ENCODE measurements around the gene MFSD6L. TPM values are rescaled to one million over a fixed set of nuclear protein-coding genes. Genes with fewer than 3 reads are reported as not detected.

MFSD6L gene
- polyA plus RNA-seq, 3 donors = 0.08 to 0.37 TPM; not detected in 1

DNA sequence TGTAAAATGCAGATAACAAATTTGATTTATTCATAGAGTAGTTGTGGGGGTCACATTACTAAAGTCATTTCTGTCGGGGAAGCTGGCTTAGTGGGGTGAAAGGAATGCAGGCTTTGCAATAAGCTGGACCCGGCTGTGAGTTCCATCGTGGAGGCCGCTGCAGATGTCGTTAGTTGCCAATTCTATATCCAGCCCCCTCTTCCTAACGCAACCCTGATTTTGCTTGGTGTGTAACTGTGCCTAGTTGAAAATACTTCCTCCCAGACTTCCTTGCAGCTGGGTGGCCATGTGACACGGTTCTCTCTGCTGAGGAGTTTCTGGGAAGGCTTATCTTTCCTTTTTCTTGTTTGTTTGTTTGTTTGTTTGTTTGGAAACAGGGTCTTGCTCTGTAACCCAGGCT lies 4.5 kb downstream of the MFSD6L start:
- peaks cover 41 to 54% of the 10 kb centered on the region in 2 donors for H3K4me1 ChIP-seq (ENCODE audit: control insufficient read depth in 1 of 2, insufficient read depth in 2 of 2, low read length in 2 of 2)
- Mint-ChIP-seq H3K4me3 (no peak overlapping the region), H3K27ac (peak overlapping the region; percentile 74 to 91 (median 87)), H3K27me3 (ENCODE audit: low read depth in 3 of 3) (peaks cover 0 to 6% (median 0%) of the 10 kb centered on the region in 3 donors), H3K36me3 (peaks cover 27 to 36% of the 10 kb centered on the region in 2 donors), H3K9me3 (peaks cover 0 to 15% (median 9%) of the 10 kb centered on the region in 7 donors), H3K4me1 (peaks cover 46% of the 10 kb centered on the region)
- intact Hi-C loops (cut with micrococcal nuclease) = loop anchor here in 1 of 2 donors (5.0 kb wide), 1 partner anchor 47 kb away; no protein-coding TSS in a partner anchor
- peak overlapping the region; percentile 56 for H2AFZ ChIP-seq (ENCODE audit: insufficient read depth, low read depth, low read length, poor library complexity, severe bottlenecking)
- H3K9me3 ChIP-seq (replicated peaks in 1 of 2; ENCODE audit: control insufficient read depth in 1 of 2, insufficient read depth in 1 of 2, low read length in 2 of 2) = peaks cover 3 to 6% of the 10 kb centered on the region in 2 donors
- DNase-seq = peak in 2 of 3 donors; percentile 20 to 26
- no peaks in the 10 kb centered on the region for H3K79me2 ChIP-seq (ENCODE audit: insufficient read depth, low read length)
- no peak overlapping the region for H3K9ac ChIP-seq (ENCODE audit: insufficient read depth, low read length, poor library complexity, severe bottlenecking)
- TF ChIP-seq, protein P1, sequence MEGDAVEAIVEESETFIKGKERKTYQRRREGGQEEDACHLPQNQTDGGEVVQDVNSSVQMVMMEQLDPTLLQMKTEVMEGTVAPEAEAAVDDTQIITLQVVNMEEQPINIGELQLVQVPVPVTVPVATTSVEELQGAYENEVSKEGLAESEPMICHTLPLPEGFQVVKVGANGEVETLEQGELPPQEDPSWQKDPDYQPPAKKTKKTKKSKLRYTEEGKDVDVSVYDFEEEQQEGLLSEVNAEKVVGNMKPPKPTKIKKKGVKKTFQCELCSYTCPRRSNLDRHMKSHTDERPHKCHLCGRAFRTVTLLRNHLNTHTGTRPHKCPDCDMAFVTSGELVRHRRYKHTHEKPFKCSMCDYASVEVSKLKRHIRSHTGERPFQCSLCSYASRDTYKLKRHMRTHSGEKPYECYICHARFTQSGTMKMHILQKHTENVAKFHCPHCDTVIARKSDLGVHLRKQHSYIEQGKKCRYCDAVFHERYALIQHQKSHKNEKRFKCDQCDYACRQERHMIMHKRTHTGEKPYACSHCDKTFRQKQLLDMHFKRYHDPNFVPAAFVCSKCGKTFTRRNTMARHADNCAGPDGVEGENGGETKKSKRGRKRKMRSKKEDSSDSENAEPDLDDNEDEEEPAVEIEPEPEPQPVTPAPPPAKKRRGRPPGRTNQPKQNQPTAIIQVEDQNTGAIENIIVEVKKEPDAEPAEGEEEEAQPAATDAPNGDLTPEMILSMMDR (IDR thresholded peaks at IDR 0.05) = no peak
- no peaks in the 10 kb centered on the region for H3K27me3 ChIP-seq (ENCODE audit: control insufficient read depth in 2 of 2, insufficient read depth in 2 of 2, low read length in 2 of 2)
- no peaks in the 10 kb centered on the region for H4K20me1 ChIP-seq (ENCODE audit: insufficient read depth, low read length)
- WGBS (ENCODE audit: insufficient coverage) = no CpG with 5 or more reads among the region's 7 CpGs
- H3K27ac ChIP-seq (ENCODE audit: low read depth in 1 of 2, low read length in 2 of 2) = peak overlapping the region; percentile 52 to 82
- H3K4me3 ChIP-seq (replicated peaks in 1 of 3; ENCODE audit: low read depth in 2 of 3, low read length in 3 of 3) = peak overlapping the region in 1 of 3 experiments; percentile 36
- peaks cover 10 to 20% of the 10 kb centered on the region in 2 donors for H3K36me3 ChIP-seq (replicated peaks in 1 of 2; ENCODE audit: control insufficient read depth in 1 of 2, insufficient read depth in 2 of 2, low read length in 2 of 2)
- peak overlapping the region; percentile 47 for H3K4me2 ChIP-seq (replicated peaks; ENCODE audit: extremely low read depth, low read length, poor library complexity, severe bottlenecking)

DNA sequence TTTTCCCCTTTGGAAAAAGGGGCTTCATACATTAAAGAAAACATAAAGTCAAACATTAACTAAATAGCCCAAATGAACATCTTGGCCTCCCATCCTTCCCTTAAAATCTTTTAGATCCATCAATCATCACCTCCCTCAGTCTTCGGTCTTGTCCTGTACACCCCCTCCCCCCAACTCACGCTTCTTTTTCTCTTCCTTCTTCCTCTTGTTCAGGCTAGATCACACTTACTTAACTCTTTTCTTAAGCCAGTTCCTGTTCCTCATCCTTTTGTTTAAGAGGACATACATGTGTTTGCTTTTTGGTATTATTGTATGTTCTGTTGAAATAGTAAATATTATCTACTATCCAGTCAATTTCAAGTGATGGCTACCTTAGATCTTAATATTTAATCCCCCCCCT lies 5.5 kb downstream of the MFSD6L start:
- Histone ChIP-seq H3K79me2 (ENCODE audit: insufficient read depth, low read length) (no peaks in the 10 kb centered on the region), H3K36me3 (replicated peaks in 1 of 2; ENCODE audit: control insufficient read depth in 1 of 2, insufficient read depth in 2 of 2, low read length in 2 of 2) (peaks cover 10 to 19% of the 10 kb centered on the region in 2 donors), H3K4me2 (replicated peaks; ENCODE audit: extremely low read depth, low read length, poor library complexity, severe bottlenecking) (peak overlapping the region; percentile 47), H3K9ac (ENCODE audit: insufficient read depth, low read length, poor library complexity, severe bottlenecking) (peak overlapping the region; percentile 13), H4K20me1 (ENCODE audit: insufficient read depth, low read length) (no peaks in the 10 kb centered on the region), H3K4me3 (replicated peaks in 1 of 3; ENCODE audit: low read depth in 2 of 3, low read length in 3 of 3) (peak overlapping the region in 1 of 3 experiments; percentile 36), H3K27me3 (ENCODE audit: control insufficient read depth in 2 of 2, insufficient read depth in 2 of 2, low read length in 2 of 2) (no peaks in the 10 kb centered on the region), H3K9me3 (replicated peaks in 1 of 2; ENCODE audit: control insufficient read depth in 1 of 2, insufficient read depth in 1 of 2, low read length in 2 of 2) (peaks cover 3 to 6% of the 10 kb centered on the region in 2 donors), H2AFZ (ENCODE audit: insufficient read depth, low read depth, low read length, poor library complexity, severe bottlenecking) (peak overlapping the region; percentile 42), H3K27ac (ENCODE audit: low read depth in 1 of 2, low read length in 2 of 2) (peak overlapping the region; percentile 52 to 82), H3K4me1 (ENCODE audit: control insufficient read depth in 1 of 2, insufficient read depth in 2 of 2, low read length in 2 of 2) (peaks cover 41 to 56% of the 10 kb centered on the region in 2 donors)
- H3K4me1 Mint-ChIP-seq = peaks cover 48% of the 10 kb centered on the region
- intact Hi-C loops (cut with micrococcal nuclease) = loop anchor here in 1 of 2 donors (2.0 to 5.0 kb wide), 2 partner anchors 13 to 46 kb away; no protein-coding TSS in a partner anchor
- peaks cover 0 to 15% (median 9%) of the 10 kb centered on the region in 7 donors for H3K9me3 Mint-ChIP-seq
- TF ChIP-seq, protein P1 (IDR thresholded peaks at IDR 0.05) = no peak
- peak overlapping the region in 1 of 2 donors; percentile 79 for H3K4me3 Mint-ChIP-seq
- H3K36me3 Mint-ChIP-seq = peaks cover 22 to 31% of the 10 kb centered on the region in 2 donors
- H3K27me3 Mint-ChIP-seq (ENCODE audit: low read depth in 3 of 3) = peaks cover 0 to 5% (median 0%) of the 10 kb centered on the region in 3 donors
- no CpG with 5 or more reads among the region's 2 CpGs for WGBS (ENCODE audit: insufficient coverage)
- peak overlapping the region; percentile 74 to 91 (median 88) for H3K27ac Mint-ChIP-seq
- DNase-seq = peak; percentile 27 to 59 (median 52)
